ENCODE measurements around the gene SEC23A. TPM values are rescaled to one million over a fixed set of nuclear protein-coding genes. Genes with fewer than 3 reads are reported as not detected.
"Not testable (repeated sequence)": the region's sequence is repeated elsewhere in the genome, so short reads cannot be mapped to it uniquely, and the experiment has no call there.

The SEC23A gene
- total and polyA plus RNA-seq, 2 donors (not counting 1 experiment from before 2014, with no cell fraction given) = 13.2 to 52.3 TPM

- TF ChIP-seq EZH2 (IDR thresholded peaks at IDR 0.05; ENCODE audit: borderline replicate concordance, insufficient read depth, low read depth, low read length, poor library complexity, severe bottlenecking) = no peak
- no peak for TF ChIP-seq CTCF (IDR thresholded peaks at IDR 0.05)
- CTCF ChIA-PET = interaction anchor here (0.6 to 0.7 kb wide), 2 partner anchors 165 to 315 kb away, joined by 3 to 4 read pairs; no protein-coding TSS in a partner anchor
- peak overlapping the region; percentile 63 to 98 (median 83) for H3K4me3 ChIP-seq (ENCODE audit: control extremely low read depth in 1 of 5, extremely low read depth in 1 of 5, insufficient read depth in 1 of 5, low read depth in 2 of 5, low read length in 4 of 5)
- peak overlapping the region; percentile 93 for H2AFZ ChIP-seq (ENCODE audit: insufficient read depth, low read depth, low read length, poor library complexity, severe bottlenecking)
- H3K9me3 Mint-ChIP-seq (ENCODE audit: insufficient read depth) = no peaks in the 10 kb centered on the region
- H3K36me3 ChIP-seq (replicated peaks in 1 of 2; ENCODE audit: control extremely low read depth in 1 of 2, control insufficient read depth in 1 of 2, extremely low read depth in 1 of 2, insufficient read depth in 2 of 2, low read length in 1 of 2) = peaks cover 0 to 2% of the 10 kb centered on the region in 2 experiments
- H3K4me1 Mint-ChIP-seq = peaks cover 38% of the 10 kb centered on the region
- H3K27ac Mint-ChIP-seq = peak overlapping the region; percentile 99
- peak overlapping the region; percentile 89 for H3K9ac ChIP-seq (ENCODE audit: low read length)
- H3K27me3 Mint-ChIP-seq = no peaks in the 10 kb centered on the region
- peak overlapping the region; percentile 83 to 93 for H3K27ac ChIP-seq (ENCODE audit: low read length in 2 of 2)
- no peaks in the 10 kb centered on the region for H3K27me3 ChIP-seq (replicated peaks in 1 of 4; ENCODE audit: control extremely low read depth in 1 of 4, control insufficient read depth in 3 of 4, insufficient read depth in 4 of 4, low read length in 3 of 4)
- under 1% methylated on average over 13 of the region's 23 CpGs for WGBS (ENCODE audit: insufficient coverage)
- peaks cover 12 to 19% of the 10 kb centered on the region in 2 donors for H3K4me1 ChIP-seq (ENCODE audit: control insufficient read depth in 2 of 2, insufficient read depth in 2 of 2, low read length in 2 of 2)
- H3K9me3 ChIP-seq (ENCODE audit: control extremely low read depth in 1 of 3, control insufficient read depth in 2 of 3, insufficient read depth in 1 of 3, low read length in 2 of 3) = no peaks in the 10 kb centered on the region
- peak overlapping the region; percentile 94 for H3K4me3 Mint-ChIP-seq
- H3K79me2 ChIP-seq (ENCODE audit: control insufficient read depth, insufficient read depth, low read length) = peaks cover 20% of the 10 kb centered on the region
- H3K4me2 ChIP-seq (replicated peaks; ENCODE audit: low read depth, low read length, poor library complexity, severe bottlenecking) = peak overlapping the region; percentile 91
- ATAC-seq (ENCODE audit: low read depth) = no peak
- no peaks in the 10 kb centered on the region for H4K20me1 ChIP-seq (ENCODE audit: control insufficient read depth, insufficient read depth, low read length, poor library complexity, severe bottlenecking)
- no peak for DNase-seq
- POLR2A ChIA-PET = interaction anchor here (0.6 to 1.9 kb wide), 7 partner anchors 11 to 330 kb away, joined by 3 to 14 read pairs (median 7); partner anchors contain the start of genes FBXO33, GEMIN2, PNN and TRAPPC6B
- intact Hi-C loops (cut with micrococcal nuclease) = loop anchor here (5.0 kb wide), 1 partner anchor 40 kb away; no protein-coding TSS in a partner anchor
Measured at GRCh38 chr14:39102265-39102968, 618 bp downstream of the SEC23A start.

GRCh38 chr14:39099748-39100147 is 3.3 kb downstream of the SEC23A start:
- H3K4me1 ChIP-seq (ENCODE audit: control insufficient read depth in 2 of 2, insufficient read depth in 2 of 2, low read length in 2 of 2) = peaks cover 12 to 19% of the 10 kb centered on the region in 2 donors
- H3K36me3 ChIP-seq (replicated peaks in 1 of 2; ENCODE audit: control extremely low read depth in 1 of 2, control insufficient read depth in 1 of 2, extremely low read depth in 1 of 2, insufficient read depth in 2 of 2, low read length in 1 of 2) = peaks cover 5 to 10% of the 10 kb centered on the region in 2 experiments
- H4K20me1 ChIP-seq (ENCODE audit: control insufficient read depth, insufficient read depth, low read length, poor library complexity, severe bottlenecking) = no peaks in the 10 kb centered on the region
- TF ChIP-seq EZH2 (IDR thresholded peaks at IDR 0.05; ENCODE audit: borderline replicate concordance, insufficient read depth, low read depth, low read length, poor library complexity, severe bottlenecking) = no peak
- no peak for TF ChIP-seq CTCF (IDR thresholded peaks at IDR 0.05)
- H3K4me3 ChIP-seq (ENCODE audit: control extremely low read depth in 1 of 5, extremely low read depth in 1 of 5, insufficient read depth in 1 of 5, low read depth in 2 of 5, low read length in 4 of 5) = no peak overlapping the region
- intact Hi-C loops (cut with micrococcal nuclease) = loop anchor here (5.0 kb wide), 1 partner anchor 37 kb away; no protein-coding TSS in a partner anchor
- no peaks in the 10 kb centered on the region for H3K27me3 Mint-ChIP-seq
- no peak for ATAC-seq (ENCODE audit: low read depth)
- H3K27me3 ChIP-seq (replicated peaks in 1 of 4; ENCODE audit: control extremely low read depth in 1 of 4, control insufficient read depth in 3 of 4, insufficient read depth in 4 of 4, low read length in 3 of 4) = no peaks in the 10 kb centered on the region
- no peak overlapping the region for H3K4me3 Mint-ChIP-seq
- H3K4me2 ChIP-seq (replicated peaks; ENCODE audit: low read depth, low read length, poor library complexity, severe bottlenecking) = no peak overlapping the region
- no peak for DNase-seq
- H3K9me3 Mint-ChIP-seq (ENCODE audit: insufficient read depth) = no peaks in the 10 kb centered on the region
- peak overlapping the region; percentile 4 for H3K27ac Mint-ChIP-seq
- no peak overlapping the region for H3K9ac ChIP-seq (ENCODE audit: low read length)
- H3K9me3 ChIP-seq (ENCODE audit: control extremely low read depth in 1 of 3, control insufficient read depth in 2 of 3, insufficient read depth in 1 of 3, low read length in 2 of 3) = no peaks in the 10 kb centered on the region
- CTCF ChIA-PET = no interaction called here
- POLR2A ChIA-PET = no interaction called here
- peaks cover 43% of the 10 kb centered on the region for H3K4me1 Mint-ChIP-seq
- peak overlapping the region in 1 of 2 donors; percentile 5 for H3K27ac ChIP-seq (ENCODE audit: low read length in 2 of 2)
- no peak overlapping the region for H2AFZ ChIP-seq (ENCODE audit: insufficient read depth, low read depth, low read length, poor library complexity, severe bottlenecking)
- H3K79me2 ChIP-seq (ENCODE audit: control insufficient read depth, insufficient read depth, low read length) = peaks cover 13% of the 10 kb centered on the region

- H3K27me3 ChIP-seq (replicated peaks in 1 of 4; ENCODE audit: control extremely low read depth in 1 of 4, control insufficient read depth in 3 of 4, insufficient read depth in 4 of 4, low read length in 3 of 4); H3K79me2 ChIP-seq (ENCODE audit: control insufficient read depth, insufficient read depth, low read length); intact Hi-C loops (cut with micrococcal nuclease); H3K9me3 Mint-ChIP-seq (ENCODE audit: insufficient read depth); POLR2A ChIA-PET; H4K20me1 ChIP-seq (ENCODE audit: control insufficient read depth, insufficient read depth, low read length, poor library complexity, severe bottlenecking); DNase-seq; H3K9me3 ChIP-seq (ENCODE audit: control extremely low read depth in 1 of 3, control insufficient read depth in 2 of 3, insufficient read depth in 1 of 3, low read length in 2 of 3); ATAC-seq (ENCODE audit: low read depth); H2AFZ ChIP-seq (ENCODE audit: insufficient read depth, low read depth, low read length, poor library complexity, severe bottlenecking); H3K4me3 ChIP-seq (ENCODE audit: control extremely low read depth in 1 of 5, extremely low read depth in 1 of 5, insufficient read depth in 1 of 5, low read depth in 2 of 5, low read length in 4 of 5); H3K27ac Mint-ChIP-seq; H3K27me3 Mint-ChIP-seq; H3K9ac ChIP-seq (ENCODE audit: low read length); H3K4me2 ChIP-seq (replicated peaks; ENCODE audit: low read depth, low read length, poor library complexity, severe bottlenecking); H3K4me3 Mint-ChIP-seq: not testable (repeated sequence)
- H3K4me1 Mint-ChIP-seq = peaks cover 44% of the 10 kb centered on the region
- Histone ChIP-seq H3K27ac (ENCODE audit: low read length in 2 of 2) (peak overlapping the region in 1 of 2 donors; percentile 5), H3K4me1 (ENCODE audit: control insufficient read depth in 2 of 2, insufficient read depth in 2 of 2, low read length in 2 of 2) (peaks cover 9 to 15% of the 10 kb centered on the region in 2 donors), H3K36me3 (replicated peaks in 1 of 2; ENCODE audit: control extremely low read depth in 1 of 2, control insufficient read depth in 1 of 2, extremely low read depth in 1 of 2, insufficient read depth in 2 of 2, low read length in 1 of 2) (peaks cover 5 to 11% of the 10 kb centered on the region in 2 experiments)
- WGBS (ENCODE audit: insufficient coverage) = 100% methylated on average over 6 of the region's 10 CpGs
- CTCF ChIA-PET = interaction anchor here (0.7 kb wide), 1 partner anchor 65 kb away, joined by 4 read pairs; no protein-coding TSS in a partner anchor
Measured at GRCh38 chr14:39099215-39099614, 3.8 kb downstream of the SEC23A start.

Data from B cell (primary cell).